Hepatic stellate cell (primary cell): Measurements from ENCODE around the gene KRTAP27-1.

Experiments
- DNase-seq: peaks from one replicate; pipeline ENCODE4 v3.0.0; 2011; ENCODE audit warnings: low spot score

Gene KRTAP27-1

GRCh38 chr21:30337276-30337744 is at the start of gene KRTAP27-1:
Gene KRTAP27-1 (minus strand): TSS chr21:30337694. CDS start chr21:30337668, 26 bp downstream.
- DNase-seq = no peak

GRCh38 chr21:30382201-30382600 is 44.7 kb upstream of the KRTAP27-1 start:
- DNase-seq = no peak

- DNase-seq = no peak
Measured at GRCh38 chr21:30372139-30372770, 34.8 kb upstream of the KRTAP27-1 start, which contains the start of gene KRTAP13-2. Gene KRTAP13-2 (minus strand): TSS chr21:30372271. CDS start chr21:30372213, 58 bp downstream.

- no peak for DNase-seq
Measured at GRCh38 chr21:30355906-30356305, 18.4 kb upstream of the KRTAP27-1 start.

- no peak for DNase-seq
Measured at GRCh38 chr21:30354308-30355005, 17.0 kb upstream of the KRTAP27-1 start.

GRCh38 chr21:30351534-30351933 is 14.0 kb upstream of the KRTAP27-1 start:
- no peak for DNase-seq

GRCh38 chr21:30349572-30349971 is 12.1 kb upstream of the KRTAP27-1 start:
- DNase-seq = no peak

- no peak for DNase-seq
Measured at GRCh38 chr21:30348506-30348905, 11.0 kb upstream of the KRTAP27-1 start, which contains the start of gene KRTAP23-1. Gene KRTAP23-1 (minus strand): TSS chr21:30348606. CDS start chr21:30348606, 0 bp downstream.

GRCh38 chr21:30345014-30345413 is 7.5 kb upstream of the KRTAP27-1 start:
- no peak for DNase-seq

GRCh38 chr21:30340714-30341573 is 3.5 kb upstream of the KRTAP27-1 start:
- peak; percentile 11 for DNase-seq

GRCh38 chr21:30338717-30339116 is 1.2 kb upstream of the KRTAP27-1 start:
- no peak for DNase-seq

GRCh38 chr21:30337772-30338171 is 278 bp upstream of the KRTAP27-1 start:
- no peak for DNase-seq

- no peak for DNase-seq
Measured at GRCh38 chr21:30336596-30336995, 898 bp downstream of the KRTAP27-1 start.

GRCh38 chr21:30333736-30334135 is 3.8 kb downstream of the KRTAP27-1 start:
- no peak for DNase-seq

GRCh38 chr21:30332681-30333080 is 4.8 kb downstream of the KRTAP27-1 start:
- DNase-seq = no peak

- no peak for DNase-seq
Measured at GRCh38 chr21:30329203-30329875, 8.2 kb downstream of the KRTAP27-1 start.

GRCh38 chr21:30326390-30326789 is 11.1 kb downstream of the KRTAP27-1 start:
- DNase-seq = no peak

GRCh38 chr21:30320215-30320614 is 17.3 kb downstream of the KRTAP27-1 start, which contains the start of gene KRTAP26-1:
Gene KRTAP26-1 (minus strand): TSS chr21:30320315. CDS start chr21:30320035, 280 bp downstream.
- no peak for DNase-seq

- DNase-seq = no peak
Measured at GRCh38 chr21:30315701-30316100, 21.8 kb downstream of the KRTAP27-1 start.

- DNase-seq = no peak
Measured at GRCh38 chr21:30306884-30307283, 30.6 kb downstream of the KRTAP27-1 start.

GRCh38 chr21:30305136-30305535 is 32.4 kb downstream of the KRTAP27-1 start:
- DNase-seq = no peak

GRCh38 chr21:30289215-30289614 is 48.3 kb downstream of the KRTAP27-1 start, which contains the start of gene KRTAP25-1:
Gene KRTAP25-1 (minus strand): TSS chr21:30289514. CDS start chr21:30289490, 24 bp downstream.
- DNase-seq = no peak
